C4-2B (cell line): ENCODE data around the gene FAM20B.

Source experiments
- H3K27ac ChIP-seq: fragments of 450-650 bp; 2 replicates; pipeline ENCODE4 v1.5.1; 2017
- CTCF ChIP-seq: fragments of 450-650 bp; conservative IDR thresholded peaks from 2 replicates; pipeline ENCODE4 v1.5.1; 2017; ENCODE audit warnings: mild to moderate bottlenecking
- ZFX ChIP-seq: fragments of 450-650 bp; IDR thresholded peaks from 2 replicates; pipeline ENCODE4 v1.6.1; 2017

Gene FAM20B

GRCh38 chr1:179026813-179027669, 1.3 kb downstream of the FAM20B start:
- no peak for TF ChIP-seq ZFX
- no peak for TF ChIP-seq CTCF
- peak overlapping the region; percentile 98 for H3K27ac ChIP-seq

GRCh38 chr1:179029321-179029759, 3.6 kb downstream of the FAM20B start:
- TF ChIP-seq ZFX (no peak), CTCF (no peak)
- H3K27ac ChIP-seq = no peak overlapping the region

- no peak overlapping the region for H3K27ac ChIP-seq
- TF ChIP-seq CTCF (no peak), ZFX (no peak)
Observed at GRCh38 chr1:179030130-179030529, 4.4 kb downstream of the FAM20B start.

GRCh38 chr1:179030683-179031082, 5.0 kb downstream of the FAM20B start:
- H3K27ac ChIP-seq = no peak overlapping the region

GRCh38 chr1:179031284-179031683, 5.6 kb downstream of the FAM20B start:
- no peak overlapping the region for H3K27ac ChIP-seq
- no peak for TF ChIP-seq CTCF

More at GRCh38 chr1:179030683-179031082, 5.0 kb downstream of the FAM20B start:
- TF ChIP-seq ZFX (no peak), CTCF (no peak)

- TF ChIP-seq ZFX (no peak), CTCF (no peak)
- H3K27ac ChIP-seq = no peak overlapping the region
Observed at GRCh38 chr1:179031855-179032513, 6.3 kb downstream of the FAM20B start.

GRCh38 chr1:179034720-179035119, 9.0 kb downstream of the FAM20B start:
- no peak overlapping the region for H3K27ac ChIP-seq
- TF ChIP-seq ZFX (no peak), CTCF (no peak)
